H1 (cell line): ENCODE data around the gene HIPK2. TPM values are rescaled to one million over a fixed set of nuclear protein-coding genes. Genes with fewer than 3 reads are reported as not detected.

ENCODE experiments used
- CHD2 ChIP-seq: IDR thresholded peaks from 2 replicates; pipeline ENCODE4 v1.6.1; 2012; ENCODE audit warnings: low read length, improper control_type of control experiment
- KDM5A ChIP-seq: fragments of 200-600 bp; IDR thresholded peaks from 2 replicates; pipeline ENCODE4 v1.7.1; 2012; ENCODE audit warnings: mild to moderate bottlenecking, low read length, inconsistent platforms, mixed read lengths
- polyA plus RNA-seq, 7 experiments: library from polyadenylated mRNA; depleted of rRNA in 3 of 7; stranded (reverse) in 5 of 7; unstranded in 2 of 7; fragments of >200 nt in 5 of 7; fragments of 200-250 nt in 2 of 7; gene quantifications; 1 replicate in 5 of 7; 2 replicates in 1 of 7; 4 replicates in 1 of 7; pipeline versions ENCODE4 v1.2.1 to v1.2.3, GENCODE V29; 2011 to 2013; ENCODE audit warnings: missing spikeins in 2 of 7, mixed read lengths in 2 of 7
- total RNA-seq: library from RNA; stranded (reverse); fragmentation: NEBNext Ultra II Directional; extraction: Animal tissue kit (Norgen Biotek cat#: 25700); gene quantifications from 2 replicates; pipeline ENCODE4 v1.2.1, GENCODE V29; 2021
- TF ChIP-seq, protein P1 (sequence below): fragments of 300-600 bp; sonication (generic); IDR thresholded peaks from 2 replicates; pipeline ENCODE4 v1.7.1; 2012; ENCODE audit warnings: low read length, moderate library complexity, mild to moderate bottlenecking, inconsistent platforms; ENCODE audit not compliant: insufficient replicate concordance

HIPK2 gene
- total and polyA plus RNA-seq, 2 of the 8 experiments (the other 6 are each of a cell fraction or from before 2014, with no cell fraction given): 8.3 to 24.3 TPM

DNA sequence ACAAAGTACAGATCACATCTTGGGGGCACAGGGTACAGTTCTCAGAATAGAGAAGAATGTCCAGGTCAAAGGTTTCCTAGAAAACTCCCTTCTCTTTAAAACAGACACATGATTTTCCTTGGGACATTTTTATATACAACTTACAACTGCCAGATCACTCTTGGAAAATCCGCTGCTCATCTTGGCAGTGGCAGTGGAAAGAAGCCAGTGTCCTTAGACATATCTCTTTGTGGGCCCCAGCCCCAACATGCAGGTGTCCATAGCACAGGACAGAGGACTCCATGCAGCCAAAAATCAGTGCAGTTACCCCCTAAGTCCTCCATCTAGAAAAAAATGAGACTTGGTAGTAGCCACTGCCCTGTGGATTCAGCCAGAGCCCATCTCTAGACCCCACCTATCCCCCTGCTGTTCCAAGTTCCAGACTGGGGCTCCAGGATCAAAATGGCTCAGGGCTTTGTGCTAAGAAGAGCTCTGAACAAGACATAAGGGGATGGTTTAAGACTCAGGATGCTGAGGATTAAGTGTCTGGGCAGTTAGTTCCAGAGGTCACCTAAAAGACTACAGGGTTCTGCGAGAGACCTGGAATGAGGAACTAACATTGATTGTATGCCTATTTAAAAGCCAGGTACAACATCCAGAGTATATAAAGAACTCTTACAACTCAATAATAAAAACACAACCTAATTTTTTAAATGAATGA is 34.4 kb downstream of the HIPK2 start (continued):
- TF ChIP-seq, protein P1, sequence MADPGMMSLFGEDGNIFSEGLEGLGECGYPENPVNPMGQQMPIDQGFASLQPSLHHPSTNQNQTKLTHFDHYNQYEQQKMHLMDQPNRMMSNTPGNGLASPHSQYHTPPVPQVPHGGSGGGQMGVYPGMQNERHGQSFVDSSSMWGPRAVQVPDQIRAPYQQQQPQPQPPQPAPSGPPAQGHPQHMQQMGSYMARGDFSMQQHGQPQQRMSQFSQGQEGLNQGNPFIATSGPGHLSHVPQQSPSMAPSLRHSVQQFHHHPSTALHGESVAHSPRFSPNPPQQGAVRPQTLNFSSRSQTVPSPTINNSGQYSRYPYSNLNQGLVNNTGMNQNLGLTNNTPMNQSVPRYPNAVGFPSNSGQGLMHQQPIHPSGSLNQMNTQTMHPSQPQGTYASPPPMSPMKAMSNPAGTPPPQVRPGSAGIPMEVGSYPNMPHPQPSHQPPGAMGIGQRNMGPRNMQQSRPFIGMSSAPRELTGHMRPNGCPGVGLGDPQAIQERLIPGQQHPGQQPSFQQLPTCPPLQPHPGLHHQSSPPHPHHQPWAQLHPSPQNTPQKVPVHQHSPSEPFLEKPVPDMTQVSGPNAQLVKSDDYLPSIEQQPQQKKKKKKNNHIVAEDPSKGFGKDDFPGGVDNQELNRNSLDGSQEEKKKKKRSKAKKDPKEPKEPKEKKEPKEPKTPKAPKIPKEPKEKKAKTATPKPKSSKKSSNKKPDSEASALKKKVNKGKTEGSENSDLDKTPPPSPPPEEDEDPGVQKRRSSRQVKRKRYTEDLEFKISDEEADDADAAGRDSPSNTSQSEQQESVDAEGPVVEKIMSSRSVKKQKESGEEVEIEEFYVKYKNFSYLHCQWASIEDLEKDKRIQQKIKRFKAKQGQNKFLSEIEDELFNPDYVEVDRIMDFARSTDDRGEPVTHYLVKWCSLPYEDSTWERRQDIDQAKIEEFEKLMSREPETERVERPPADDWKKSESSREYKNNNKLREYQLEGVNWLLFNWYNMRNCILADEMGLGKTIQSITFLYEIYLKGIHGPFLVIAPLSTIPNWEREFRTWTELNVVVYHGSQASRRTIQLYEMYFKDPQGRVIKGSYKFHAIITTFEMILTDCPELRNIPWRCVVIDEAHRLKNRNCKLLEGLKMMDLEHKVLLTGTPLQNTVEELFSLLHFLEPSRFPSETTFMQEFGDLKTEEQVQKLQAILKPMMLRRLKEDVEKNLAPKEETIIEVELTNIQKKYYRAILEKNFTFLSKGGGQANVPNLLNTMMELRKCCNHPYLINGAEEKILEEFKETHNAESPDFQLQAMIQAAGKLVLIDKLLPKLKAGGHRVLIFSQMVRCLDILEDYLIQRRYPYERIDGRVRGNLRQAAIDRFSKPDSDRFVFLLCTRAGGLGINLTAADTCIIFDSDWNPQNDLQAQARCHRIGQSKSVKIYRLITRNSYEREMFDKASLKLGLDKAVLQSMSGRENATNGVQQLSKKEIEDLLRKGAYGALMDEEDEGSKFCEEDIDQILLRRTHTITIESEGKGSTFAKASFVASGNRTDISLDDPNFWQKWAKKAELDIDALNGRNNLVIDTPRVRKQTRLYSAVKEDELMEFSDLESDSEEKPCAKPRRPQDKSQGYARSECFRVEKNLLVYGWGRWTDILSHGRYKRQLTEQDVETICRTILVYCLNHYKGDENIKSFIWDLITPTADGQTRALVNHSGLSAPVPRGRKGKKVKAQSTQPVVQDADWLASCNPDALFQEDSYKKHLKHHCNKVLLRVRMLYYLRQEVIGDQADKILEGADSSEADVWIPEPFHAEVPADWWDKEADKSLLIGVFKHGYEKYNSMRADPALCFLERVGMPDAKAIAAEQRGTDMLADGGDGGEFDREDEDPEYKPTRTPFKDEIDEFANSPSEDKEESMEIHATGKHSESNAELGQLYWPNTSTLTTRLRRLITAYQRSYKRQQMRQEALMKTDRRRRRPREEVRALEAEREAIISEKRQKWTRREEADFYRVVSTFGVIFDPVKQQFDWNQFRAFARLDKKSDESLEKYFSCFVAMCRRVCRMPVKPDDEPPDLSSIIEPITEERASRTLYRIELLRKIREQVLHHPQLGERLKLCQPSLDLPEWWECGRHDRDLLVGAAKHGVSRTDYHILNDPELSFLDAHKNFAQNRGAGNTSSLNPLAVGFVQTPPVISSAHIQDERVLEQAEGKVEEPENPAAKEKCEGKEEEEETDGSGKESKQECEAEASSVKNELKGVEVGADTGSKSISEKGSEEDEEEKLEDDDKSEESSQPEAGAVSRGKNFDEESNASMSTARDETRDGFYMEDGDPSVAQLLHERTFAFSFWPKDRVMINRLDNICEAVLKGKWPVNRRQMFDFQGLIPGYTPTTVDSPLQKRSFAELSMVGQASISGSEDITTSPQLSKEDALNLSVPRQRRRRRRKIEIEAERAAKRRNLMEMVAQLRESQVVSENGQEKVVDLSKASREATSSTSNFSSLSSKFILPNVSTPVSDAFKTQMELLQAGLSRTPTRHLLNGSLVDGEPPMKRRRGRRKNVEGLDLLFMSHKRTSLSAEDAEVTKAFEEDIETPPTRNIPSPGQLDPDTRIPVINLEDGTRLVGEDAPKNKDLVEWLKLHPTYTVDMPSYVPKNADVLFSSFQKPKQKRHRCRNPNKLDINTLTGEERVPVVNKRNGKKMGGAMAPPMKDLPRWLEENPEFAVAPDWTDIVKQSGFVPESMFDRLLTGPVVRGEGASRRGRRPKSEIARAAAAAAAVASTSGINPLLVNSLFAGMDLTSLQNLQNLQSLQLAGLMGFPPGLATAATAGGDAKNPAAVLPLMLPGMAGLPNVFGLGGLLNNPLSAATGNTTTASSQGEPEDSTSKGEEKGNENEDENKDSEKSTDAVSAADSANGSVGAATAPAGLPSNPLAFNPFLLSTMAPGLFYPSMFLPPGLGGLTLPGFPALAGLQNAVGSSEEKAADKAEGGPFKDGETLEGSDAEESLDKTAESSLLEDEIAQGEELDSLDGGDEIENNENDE: no peak
- no peak for TF ChIP-seq CHD2
- TF ChIP-seq KDM5A: no peak
